Measurements from ENCODE around the gene CDK5. TPM values are rescaled to one million over a fixed set of nuclear protein-coding genes. Genes with fewer than 3 reads are reported as not detected.

The CDK5 gene
- total RNA-seq, 1 experiment from 2014 or later, result 13.6 TPM

DNA sequence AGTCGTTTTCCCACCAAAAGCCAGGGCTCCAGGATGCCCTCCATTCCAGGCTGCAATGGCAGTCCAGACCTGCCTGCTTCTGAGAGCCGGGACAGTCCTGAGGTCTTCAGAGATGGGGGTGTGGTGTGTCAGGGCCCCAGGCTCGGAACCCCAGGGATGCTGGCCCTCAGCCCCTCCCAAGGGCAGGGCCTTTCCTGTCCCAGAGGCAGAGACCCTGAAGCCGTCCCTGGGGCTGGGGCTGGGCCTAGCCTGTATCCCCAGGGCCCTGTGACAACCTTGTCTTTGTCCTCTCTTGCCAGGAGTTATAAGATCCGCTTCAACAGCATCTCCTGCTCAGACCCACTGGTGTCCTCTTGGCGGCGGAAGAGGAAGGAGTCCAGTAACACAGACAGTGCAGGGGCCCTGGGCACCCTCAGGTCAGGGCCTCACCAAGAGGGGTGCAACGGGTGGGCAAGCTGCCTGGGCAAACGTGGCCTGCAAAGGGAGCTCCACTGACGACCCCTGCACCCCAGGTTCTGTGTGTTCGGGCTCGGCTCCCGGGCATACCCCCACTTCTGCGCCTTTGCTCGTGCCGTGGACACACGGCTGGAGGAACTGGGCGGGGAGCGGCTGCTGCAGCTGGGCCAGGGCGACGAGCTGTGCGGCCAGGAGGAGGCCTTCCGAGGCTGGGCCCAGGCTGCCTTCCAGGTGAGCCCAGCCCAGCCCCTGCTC lies 51.0 kb downstream of the CDK5 start:
- H3K27me3 ChIP-seq (ENCODE audit: low read length), result no peaks in the 10 kb centered on the region
- H3K4me3 ChIP-seq (ENCODE audit: low read length), result no peak overlapping the region
- no peaks in the 10 kb centered on the region for H4K20me1 ChIP-seq (ENCODE audit: insufficient read depth, low read depth, low read length)
- DNase-seq, result no peak
- H3K9me3 ChIP-seq (ENCODE audit: low read length), result no peaks in the 10 kb centered on the region
- H3K36me3 ChIP-seq (ENCODE audit: insufficient read depth, low read length), result no peaks in the 10 kb centered on the region
- no peak overlapping the region for H3K9ac ChIP-seq (ENCODE audit: low read length)
- no peak overlapping the region for H3K4me2 ChIP-seq (ENCODE audit: low read depth, low read length, poor library complexity, severe bottlenecking)
- peaks cover 33% of the 10 kb centered on the region for H3K4me1 ChIP-seq (ENCODE audit: low read length)
- no peaks in the 10 kb centered on the region for H3K9me2 ChIP-seq (replicated peaks; ENCODE audit: insufficient read depth, low read length)
- H3K27ac ChIP-seq (ENCODE audit: low read length), result no peak overlapping the region
- H2AFZ ChIP-seq (ENCODE audit: low read length), result no peak overlapping the region
- peaks cover 7% of the 10 kb centered on the region; the same call in 1 of the 2 replicates for H3K79me2 ChIP-seq (ENCODE audit: low read length)

- H3K4me2 ChIP-seq (ENCODE audit: low read depth, low read length, poor library complexity, severe bottlenecking), result no peak overlapping the region
- no peak overlapping the region for H3K27ac ChIP-seq (ENCODE audit: low read length)
- no peaks in the 10 kb centered on the region for H3K36me3 ChIP-seq (ENCODE audit: insufficient read depth, low read length)
- H3K9ac ChIP-seq (ENCODE audit: low read length), result no peak overlapping the region
- no peaks in the 10 kb centered on the region for H4K20me1 ChIP-seq (ENCODE audit: insufficient read depth, low read depth, low read length)
- DNase-seq, result no peak
- H3K27me3 ChIP-seq (ENCODE audit: low read length), result no peaks in the 10 kb centered on the region
- H3K9me3 ChIP-seq (ENCODE audit: low read length), result no peaks in the 10 kb centered on the region
- H3K4me3 ChIP-seq (ENCODE audit: low read length), result no peak overlapping the region
- H3K9me2 ChIP-seq (replicated peaks; ENCODE audit: insufficient read depth, low read length), result no peaks in the 10 kb centered on the region
- H3K79me2 ChIP-seq (ENCODE audit: low read length), result peaks cover 7% of the 10 kb centered on the region; the same call in 1 of the 2 replicates
- H3K4me1 ChIP-seq (ENCODE audit: low read length), result peaks cover 30% of the 10 kb centered on the region
- H2AFZ ChIP-seq (ENCODE audit: low read length), result no peak overlapping the region
These were observed 52.1 kb downstream of the CDK5 start for GRCh38 chr7:151005566-151005965.

Other genes starting within 250 kb of the CDK5 start
- not detected in 2 replicates for gene AOC1, start 205.4 kb downstream of the CDK5 start, total RNA-seq (2014; rRNA removed; shearing (Covaris generic); ENCODE audit: low replicate concordance)
- 0.11 and 0.22 TPM in 2 replicates for gene KCNH2, start 79.6 kb downstream of the CDK5 start, total RNA-seq (2014; rRNA removed; shearing (Covaris generic); ENCODE audit: low replicate concordance)
- gene NOS3, start 66.9 kb downstream of the CDK5 start, total RNA-seq (2014; rRNA removed; shearing (Covaris generic); ENCODE audit: low replicate concordance), result 59.8 and 62.5 TPM in 2 replicates
- 0.78 and 1.6 TPM in 2 replicates for gene ATG9B, start 33.4 kb downstream of the CDK5 start, total RNA-seq (2014; rRNA removed; shearing (Covaris generic); ENCODE audit: low replicate concordance)
- 19.0 and 27.1 TPM in 2 replicates for gene ABCB8, start 29.4 kb downstream of the CDK5 start, total RNA-seq (2014; rRNA removed; shearing (Covaris generic); ENCODE audit: low replicate concordance)
- 4.5 and 6.2 TPM in 2 replicates for gene ASIC3, start 9.4 kb downstream of the CDK5 start, total RNA-seq (2014; rRNA removed; shearing (Covaris generic); ENCODE audit: low replicate concordance)
- 35.1 and 113 TPM in 2 replicates for gene SLC4A2, start 1.7 kb upstream of the CDK5 start, total RNA-seq (2014; rRNA removed; shearing (Covaris generic); ENCODE audit: low replicate concordance)
- gene FASTK, start 22.9 kb upstream of the CDK5 start, total RNA-seq (2014; rRNA removed; shearing (Covaris generic); ENCODE audit: low replicate concordance), result 48.8 and 127 TPM in 2 replicates
- gene TMUB1, start 25.6 kb upstream of the CDK5 start, total RNA-seq (2014; rRNA removed; shearing (Covaris generic); ENCODE audit: low replicate concordance), result 30.9 and 56.4 TPM in 2 replicates
- 0.18 and 1.6 TPM in 2 replicates for gene AGAP3, start 28.6 kb upstream of the CDK5 start, total RNA-seq (2014; rRNA removed; shearing (Covaris generic); ENCODE audit: low replicate concordance)
- not detected in 2 replicates for gene GBX1, start 109.8 kb upstream of the CDK5 start, total RNA-seq (2014; rRNA removed; shearing (Covaris generic); ENCODE audit: low replicate concordance)
- not detected in 2 replicates for gene ASB10, start 129.4 kb upstream of the CDK5 start, total RNA-seq (2014; rRNA removed; shearing (Covaris generic); ENCODE audit: low replicate concordance)
- gene H2BK1, start 152.6 kb upstream of the CDK5 start, total RNA-seq (2014; rRNA removed; shearing (Covaris generic); ENCODE audit: low replicate concordance), result not detected in 2 replicates
- gene ABCF2, start 169.3 kb upstream of the CDK5 start, total RNA-seq (2014; rRNA removed; shearing (Covaris generic); ENCODE audit: low replicate concordance), result 31.2 and 48.6 TPM in 2 replicates
- 24.7 and 33.2 TPM in 2 replicates for gene CHPF2, start 174.6 kb upstream of the CDK5 start, total RNA-seq (2014; rRNA removed; shearing (Covaris generic); ENCODE audit: low replicate concordance)
- 3.2 and 8.7 TPM in 2 replicates for gene SMARCD3, start 190.8 kb upstream of the CDK5 start, total RNA-seq (2014; rRNA removed; shearing (Covaris generic); ENCODE audit: low replicate concordance)

Data from Karpas-422 (cell line).